Measurements from ENCODE around the gene GPR15. TPM values are rescaled to one million over a fixed set of nuclear protein-coding genes. Genes with fewer than 3 reads are reported as not detected.

GPR15 gene
- total and polyA plus RNA-seq, 10 of the 15 experiments (the other 5 are each of a cell fraction or from before 2014, with no cell fraction given) = 70.7 to 150 (median 115) TPM

- Histone ChIP-seq H2AFZ (ENCODE audit: control insufficient read depth, low read depth, low read length) (no peak overlapping the region), H3K4me1 (ENCODE audit: control insufficient read depth, insufficient read depth, low read length) (peaks cover 3% of the 10 kb centered on the region; the same call in 1 of the 2 replicates), H3K79me2 (ENCODE audit: control insufficient read depth, insufficient read depth, low read length) (peaks cover 99% of the 10 kb centered on the region), H3K9ac (ENCODE audit: control insufficient read depth, insufficient read depth, low read length) (peak overlapping the region; percentile 94), H3K27ac (ENCODE audit: control insufficient read depth, insufficient read depth) (peak overlapping the region; percentile 97), H3K36me3 (ENCODE audit: control insufficient read depth in 2 of 2, insufficient read depth in 2 of 2, low read length in 1 of 2) (peaks cover 3 to 7% of the 10 kb centered on the region in 2 experiments; a peak in 3 of 4 replicates), H3K4me2 (ENCODE audit: control insufficient read depth, insufficient read depth) (peak overlapping the region; percentile 67), H4K20me1 (ENCODE audit: control insufficient read depth, insufficient read depth) (no peaks in the 10 kb centered on the region), H3K27me3 (replicated peaks in 1 of 2; ENCODE audit: control insufficient read depth in 2 of 2, insufficient read depth in 2 of 2, low read length in 1 of 2) (no peaks in the 10 kb centered on the region), H3K9me3 (replicated peaks; ENCODE audit: control insufficient read depth, insufficient read depth, low read length) (no peaks in the 10 kb centered on the region), H3K4me3 (peak overlapping the region; percentile 81)
- ATAC-seq = peak; percentile 6
- TSS peak; percentile 77 for BruUV-seq (replicated peaks)
- FAIRE-seq = no peak
- ChIA-PET RAD21 (ENCODE audit: unreplicated experiment) (interaction anchor here (1.0 to 13.1 kb wide), 8 partner anchors 9 to 207 kb away, joined by 3 to 511 read pairs (median 8); partner anchors contain the start of genes CLDND1 and CPOX), POLR2A (interaction anchor here (1.1 to 11.8 kb wide), 4 partner anchors 9 to 38 kb away, joined by 3 to 350 read pairs (median 8); partner anchors contain the start of gene CLDND1), CTCF (interaction anchor here (0.7 to 6.3 kb wide), 10 partner anchors 14 to 65 kb away, joined by 3 to 40 read pairs (median 6); no protein-coding TSS in a partner anchor), SMC1A (ENCODE audit: uncharacterized antibody, unreplicated experiment) (interaction anchor here (0.8 to 13.1 kb wide), 9 partner anchors 9 to 297 kb away, joined by 3 to 603 read pairs (median 4); partner anchors contain the start of gene CLDND1)
- 2% methylated on average over 5 of the region's 5 CpGs for WGBS (ENCODE audit: insufficient coverage, insufficient replicate concordance, low lambda C conversion rate, missing lambda C conversion rate)
- no peak for DNase-seq (ENCODE audit: low read depth, low spot score)
- intact Hi-C loops (cut with micrococcal nuclease; ENCODE audit: unreplicated experiment) (loop anchor here (5.0 kb wide), 1 partner anchor 200 kb away; no protein-coding TSS in a partner anchor), in situ Hi-C loops (cut with MboI) (no loop called here)
- peak; percentile 7; the same call in 1 of the 2 replicates for TF ChIP-seq MLLT1 (IDR thresholded peaks at IDR 0.05)
- peak; percentile 28; the same call in 1 of the 2 replicates for TF ChIP-seq CREM (IDR thresholded peaks at IDR 0.05; ENCODE audit: low read depth)
- no peak for TF ChIP-seq POU2F2 (IDR thresholded peaks at IDR 0.05; ENCODE audit: borderline replicate concordance, low read depth, low read length)
- peak; percentile 35; the same call in 1 of the 2 replicates for TF ChIP-seq MTA3 (IDR thresholded peaks at IDR 0.05; ENCODE audit: borderline replicate concordance, low read length)
- peak; percentile 3; the same call in 1 of the 2 replicates for TF ChIP-seq FOXM1 (IDR thresholded peaks at IDR 0.05; ENCODE audit: low read depth, low read length)
- peak; percentile 65; the same call in 1 of the 2 replicates for TF ChIP-seq POLR2AphosphoS2 (IDR thresholded peaks at IDR 0.05; ENCODE audit: low read depth, low read length)
- TF ChIP-seq POLR2A (IDR thresholded peaks at IDR 0.05; ENCODE audit: low read depth, low read length) = peak; percentile 83
- TF ChIP-seq GABPA (IDR thresholded peaks at IDR 0.05; ENCODE audit: low read depth) = no peak
- 0 out of 2 replicates have a peak, but pooled peaks have one; percentile 47 for TF ChIP-seq STAT1 (conservative IDR thresholded peaks at IDR 0.05)
- TF ChIP-seq SMAD5 (IDR thresholded peaks at IDR 0.05; ENCODE audit: low read depth) = peak; percentile 56; the same call in 1 of the 2 replicates
- TF ChIP-seq, protein P1, sequence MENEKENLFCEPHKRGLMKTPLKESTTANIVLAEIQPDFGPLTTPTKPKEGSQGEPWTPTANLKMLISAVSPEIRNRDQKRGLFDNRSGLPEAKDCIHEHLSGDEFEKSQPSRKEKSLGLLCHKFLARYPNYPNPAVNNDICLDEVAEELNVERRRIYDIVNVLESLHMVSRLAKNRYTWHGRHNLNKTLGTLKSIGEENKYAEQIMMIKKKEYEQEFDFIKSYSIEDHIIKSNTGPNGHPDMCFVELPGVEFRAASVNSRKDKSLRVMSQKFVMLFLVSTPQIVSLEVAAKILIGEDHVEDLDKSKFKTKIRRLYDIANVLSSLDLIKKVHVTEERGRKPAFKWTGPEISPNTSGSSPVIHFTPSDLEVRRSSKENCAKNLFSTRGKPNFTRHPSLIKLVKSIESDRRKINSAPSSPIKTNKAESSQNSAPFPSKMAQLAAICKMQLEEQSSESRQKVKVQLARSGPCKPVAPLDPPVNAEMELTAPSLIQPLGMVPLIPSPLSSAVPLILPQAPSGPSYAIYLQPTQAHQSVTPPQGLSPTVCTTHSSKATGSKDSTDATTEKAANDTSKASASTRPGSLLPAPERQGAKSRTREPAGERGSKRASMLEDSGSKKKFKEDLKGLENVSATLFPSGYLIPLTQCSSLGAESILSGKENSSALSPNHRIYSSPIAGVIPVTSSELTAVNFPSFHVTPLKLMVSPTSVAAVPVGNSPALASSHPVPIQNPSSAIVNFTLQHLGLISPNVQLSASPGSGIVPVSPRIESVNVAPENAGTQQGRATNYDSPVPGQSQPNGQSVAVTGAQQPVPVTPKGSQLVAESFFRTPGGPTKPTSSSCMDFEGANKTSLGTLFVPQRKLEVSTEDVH (IDR thresholded peaks at IDR 0.05; ENCODE audit: low read depth, partially characterized antibody) = no peak
- no peak for TF ChIP-seq TCF7 (IDR thresholded peaks at IDR 0.05; ENCODE audit: borderline replicate concordance)
- TF ChIP-seq, protein P2, sequence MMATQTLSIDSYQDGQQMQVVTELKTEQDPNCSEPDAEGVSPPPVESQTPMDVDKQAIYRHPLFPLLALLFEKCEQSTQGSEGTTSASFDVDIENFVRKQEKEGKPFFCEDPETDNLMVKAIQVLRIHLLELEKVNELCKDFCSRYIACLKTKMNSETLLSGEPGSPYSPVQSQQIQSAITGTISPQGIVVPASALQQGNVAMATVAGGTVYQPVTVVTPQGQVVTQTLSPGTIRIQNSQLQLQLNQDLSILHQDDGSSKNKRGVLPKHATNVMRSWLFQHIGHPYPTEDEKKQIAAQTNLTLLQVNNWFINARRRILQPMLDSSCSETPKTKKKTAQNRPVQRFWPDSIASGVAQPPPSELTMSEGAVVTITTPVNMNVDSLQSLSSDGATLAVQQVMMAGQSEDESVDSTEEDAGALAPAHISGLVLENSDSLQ (IDR thresholded peaks at IDR 0.05) = peak; percentile 14; the same call in 1 of the 2 replicates
- no peak for TF ChIP-seq CHD4 (IDR thresholded peaks at IDR 0.05)
- no peak for TF ChIP-seq ZBTB33 (IDR thresholded peaks at IDR 0.05)
Measured at GRCh38 chr3:98532275-98532637, 478 bp downstream of the GPR15 start.

All from GM12878 (cell line).